Gastroesophageal sphincter (tissue), 4 donors: ENCODE results near the gene IHH. TPM values are rescaled to one million over a fixed set of nuclear protein-coding genes. Genes with fewer than 3 reads are reported as not detected.

Experiments
- ATAC-seq: fragments of 150-250 bp; one replicate; pipeline ENCODE4 v1.9.1; 2016; ENCODE audit warnings: mild to moderate bottlenecking, moderate library complexity
- H3K27ac ChIP-seq, 4 donors: fragments of 200-600 bp; sonication (generic) in 3 of 4; 1 replicate in 3 of 4; 2 replicates in 1 of 4; pipeline ENCODE4 v1.5.1; 2016 to 2019
- H3K27me3 ChIP-seq: fragments of 200-600 bp; sonication (generic); one replicate; pipeline ENCODE4 v1.5.1; 2019
- H3K36me3 ChIP-seq, 2 donors: fragments of 200-600 bp; sonication (generic); one replicate each; pipeline ENCODE4 v1.5.1; 2019; ENCODE audit warnings: control low read depth in 1 of 2
- H3K4me1 ChIP-seq, 3 donors: fragments of 200-600 bp; sonication (generic); 1 replicate in 2 of 3; 2 replicates in 1 of 3; pipeline ENCODE4 v1.5.1; 2016 to 2019; ENCODE audit warnings: control low read depth in 2 of 3
- H3K4me3 ChIP-seq, 2 donors: fragments of 200-600 bp; sonication (generic); one replicate each; pipeline ENCODE4 v1.5.1; 2019; ENCODE audit warnings: mild to moderate bottlenecking in 1 of 2, moderate library complexity in 1 of 2
- H3K9me3 ChIP-seq, 3 donors: fragments of 200-600 bp; sonication (generic); one replicate each; pipeline ENCODE4 v1.5.1; 2017 to 2019; ENCODE audit warnings: control low read depth in 2 of 3
- EP300 ChIP-seq: sonication (generic); formaldehyde crosslinking; IDR thresholded peaks from one replicate; pipeline ENCODE4 v1.6.1; 2017; ENCODE audit warnings: antibody characterized with exemption, mild to moderate bottlenecking
- POLR2A ChIP-seq, 2 donors: fragments of 450-650 bp; IDR thresholded peaks; one replicate each; pipeline ENCODE4 v1.6.1; 2017; ENCODE audit warnings: antibody characterized with exemption in 2 of 2, mild to moderate bottlenecking in 2 of 2, moderate library complexity in 1 of 2
- POLR2AphosphoS5 ChIP-seq: sonication (generic); formaldehyde crosslinking; IDR thresholded peaks from one replicate; pipeline ENCODE4 v1.6.1; 2017; ENCODE audit warnings: antibody characterized with exemption
- WGBS, 2 donors: methylation state at CpG; one replicate each; pipeline ENCODE4 v1.1.5; 2018; ENCODE audit warnings: low coverage in 1 of 2; 5-methylcytosine and 5-hydroxymethylcytosine counted together
- total RNA-seq, 4 donors: library from RNA; depleted of rRNA; stranded (reverse); fragments of >200 nt; gene quantifications; one replicate each; pipeline ENCODE4 v1.1.0, GENCODE V29; 2016
- TF ChIP-seq, protein P1 (sequence below), 4 experiments: fragments of 200-600 bp in 2 of 4; fragments of 450-650 bp in 2 of 4; sonication (generic) in 1 of 4; IDR thresholded peaks; one replicate each; pipeline ENCODE4 v1.5.1; 2017 to 2019; ENCODE audit warnings: antibody characterized with exemption in 4 of 4, mild to moderate bottlenecking in 2 of 4, moderate library complexity in 2 of 4

IHH gene
- total RNA-seq, 4 donors from 2014 or later, result 0.23 TPM; not detected in 3

DNA sequence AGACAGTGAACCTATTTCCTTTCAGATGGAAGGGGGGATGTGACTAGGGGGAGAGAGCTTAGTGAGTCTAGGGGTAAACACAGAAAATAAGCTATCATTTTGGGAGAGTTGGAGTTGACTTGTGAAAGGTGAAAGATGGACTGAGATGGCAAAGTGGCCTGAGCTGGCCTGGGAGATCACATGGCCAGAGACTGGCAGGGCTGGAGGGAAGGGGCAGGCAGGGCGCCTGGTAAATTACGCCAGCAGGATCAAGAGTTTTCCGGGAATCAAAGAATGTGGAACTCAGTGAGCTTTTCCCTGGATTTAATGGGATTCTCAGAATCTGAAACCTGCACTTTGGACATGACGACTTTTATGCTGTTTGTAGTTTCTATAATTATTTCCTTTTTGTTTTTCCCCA, 18.6 kb downstream of the IHH start:
- ATAC-seq, result no peak
- Histone ChIP-seq H3K9me3 (no peaks in the 10 kb centered on the region), H3K4me3 (no peak overlapping the region), H3K27me3 (peaks cover 97% of the 10 kb centered on the region), H3K36me3 (no peaks in the 10 kb centered on the region), H3K27ac (no peak overlapping the region), H3K4me1 (no peaks in the 10 kb centered on the region)
- WGBS, 2 donors, result 75 to 82% methylated on average over 4 of the region's 4 CpGs
- TF ChIP-seq POLR2A (IDR thresholded peaks at IDR 0.05) (no peak), POLR2AphosphoS5 (no peak)

DNA sequence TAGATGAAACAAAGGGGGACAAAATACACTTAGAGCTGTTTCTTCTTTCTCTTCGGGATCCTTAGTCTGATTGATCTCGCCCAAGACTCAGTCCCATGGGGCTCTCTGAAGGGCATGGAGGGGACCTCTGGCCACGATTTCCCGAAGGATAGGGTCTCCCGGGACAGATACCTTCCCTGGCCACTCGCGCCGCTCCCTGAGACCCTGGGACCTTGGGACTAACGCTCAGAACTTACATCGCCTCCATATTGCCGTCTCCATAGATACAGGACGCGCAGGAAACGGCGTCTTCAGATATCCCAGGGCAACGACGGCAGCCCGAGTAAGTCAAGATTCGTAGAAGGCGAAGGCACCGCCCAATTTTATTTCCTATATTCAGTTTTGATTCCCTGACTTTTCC, 19.5 kb downstream of the IHH start, which contains the start of gene CFAP65:
Gene CFAP65, minus strand, starts transcription at position 265 of the 400 bp plus-strand sequence. CDS start 2,468 bp downstream, outside the sequence.
- 2 to 3% methylated on average over 14 to 21 of the region's 21 CpGs for WGBS, 2 donors
- ATAC-seq, result no peak
- no peaks in the 10 kb centered on the region for H3K4me1 ChIP-seq
- no peak for TF ChIP-seq EP300
- TF ChIP-seq, protein P1, sequence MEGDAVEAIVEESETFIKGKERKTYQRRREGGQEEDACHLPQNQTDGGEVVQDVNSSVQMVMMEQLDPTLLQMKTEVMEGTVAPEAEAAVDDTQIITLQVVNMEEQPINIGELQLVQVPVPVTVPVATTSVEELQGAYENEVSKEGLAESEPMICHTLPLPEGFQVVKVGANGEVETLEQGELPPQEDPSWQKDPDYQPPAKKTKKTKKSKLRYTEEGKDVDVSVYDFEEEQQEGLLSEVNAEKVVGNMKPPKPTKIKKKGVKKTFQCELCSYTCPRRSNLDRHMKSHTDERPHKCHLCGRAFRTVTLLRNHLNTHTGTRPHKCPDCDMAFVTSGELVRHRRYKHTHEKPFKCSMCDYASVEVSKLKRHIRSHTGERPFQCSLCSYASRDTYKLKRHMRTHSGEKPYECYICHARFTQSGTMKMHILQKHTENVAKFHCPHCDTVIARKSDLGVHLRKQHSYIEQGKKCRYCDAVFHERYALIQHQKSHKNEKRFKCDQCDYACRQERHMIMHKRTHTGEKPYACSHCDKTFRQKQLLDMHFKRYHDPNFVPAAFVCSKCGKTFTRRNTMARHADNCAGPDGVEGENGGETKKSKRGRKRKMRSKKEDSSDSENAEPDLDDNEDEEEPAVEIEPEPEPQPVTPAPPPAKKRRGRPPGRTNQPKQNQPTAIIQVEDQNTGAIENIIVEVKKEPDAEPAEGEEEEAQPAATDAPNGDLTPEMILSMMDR (IDR thresholded peaks at IDR 0.05), result no peak
- no peak for TF ChIP-seq POLR2AphosphoS5
- TF ChIP-seq POLR2A (IDR thresholded peaks at IDR 0.05), result no peak
- H3K4me3 ChIP-seq, result peak within 1 kb of the TSS in 1 of 2 donors; percentile 15
- H3K27me3 ChIP-seq, result peaks cover 96% of the 10 kb centered on the region
- no peaks in the 10 kb centered on the region for H3K36me3 ChIP-seq
- no peak within 1 kb of the TSS for H3K27ac ChIP-seq
- H3K9me3 ChIP-seq, result no peaks in the 10 kb centered on the region

DNA sequence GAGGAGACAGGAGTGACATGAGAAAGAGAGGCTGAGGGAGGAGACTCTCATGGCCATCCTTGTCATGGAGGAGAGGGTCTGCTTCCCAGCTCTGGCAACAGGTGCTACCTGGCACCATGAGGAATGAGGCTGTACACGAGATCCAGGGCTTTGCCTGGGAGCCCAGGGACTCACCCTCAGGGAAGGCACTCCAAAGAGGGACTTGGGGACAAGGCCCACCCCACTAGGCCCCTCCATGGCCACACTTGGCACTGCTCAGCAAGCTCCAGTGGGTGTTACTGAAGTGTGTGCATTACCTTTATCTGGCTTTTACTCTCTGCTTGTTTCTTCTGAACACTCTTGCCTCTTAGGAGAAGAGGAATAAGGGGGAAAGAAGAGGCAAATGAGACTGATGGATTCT, 22.1 kb downstream of the IHH start:
- no peak overlapping the region for H3K4me3 ChIP-seq
- no peaks in the 10 kb centered on the region for H3K36me3 ChIP-seq
- peaks cover 79% of the 10 kb centered on the region for H3K27me3 ChIP-seq
- H3K9me3 ChIP-seq, result no peaks in the 10 kb centered on the region
- no peaks in the 10 kb centered on the region for H3K4me1 ChIP-seq
- H3K27ac ChIP-seq, result no peak overlapping the region
- no peak for ATAC-seq
- WGBS, 2 donors, result 0% methylated on average over 1 of the region's 1 CpG; no CpG with 5 or more reads in 1 of the 2 donors
- TF ChIP-seq POLR2AphosphoS5, result no peak
- TF ChIP-seq POLR2A (IDR thresholded peaks at IDR 0.05), result no peak
- no peak for TF ChIP-seq EP300
- TF ChIP-seq, protein P1 (IDR thresholded peaks at IDR 0.05), result no peak

DNA sequence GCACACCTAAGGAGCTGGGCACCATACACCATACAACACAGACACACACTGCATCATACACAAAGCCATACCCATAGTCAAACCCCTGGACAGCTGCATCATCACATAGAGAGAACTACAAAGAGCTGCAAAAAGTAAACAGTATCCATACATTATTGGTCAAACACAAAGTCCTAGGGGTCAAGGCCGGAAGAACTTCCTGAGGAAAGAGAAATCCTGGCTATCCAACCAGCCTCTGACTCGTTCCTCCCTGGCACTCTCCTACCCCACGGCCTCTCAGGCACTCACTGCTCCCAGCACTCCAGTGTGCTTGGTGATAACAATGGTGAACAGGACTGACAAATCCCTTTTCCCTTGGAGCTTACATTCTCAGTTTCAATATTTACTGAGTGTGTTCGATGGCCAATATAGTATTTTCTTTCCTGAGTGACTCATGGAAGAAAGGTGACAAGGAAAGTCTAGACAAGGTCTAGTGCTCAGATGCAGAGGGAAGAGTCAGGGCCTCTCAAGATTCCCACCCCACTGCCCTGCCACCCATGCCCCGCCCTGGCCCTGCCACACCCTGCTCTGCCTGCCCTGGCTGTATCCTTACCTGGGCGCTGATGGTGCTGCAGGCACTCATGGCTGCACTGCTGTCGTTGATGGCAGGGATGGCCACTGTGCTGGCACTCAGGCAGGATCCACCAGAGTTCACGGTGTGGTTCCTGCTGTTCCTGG, 22.8 kb downstream of the IHH start:
- Histone ChIP-seq H3K27me3 (peaks cover 79% of the 10 kb centered on the region), H3K9me3 (no peaks in the 10 kb centered on the region), H3K4me1 (no peaks in the 10 kb centered on the region), H3K27ac (no peak overlapping the region), H3K4me3 (no peak overlapping the region), H3K36me3 (no peaks in the 10 kb centered on the region)
- WGBS, 2 donors, result 43 to 56% methylated on average over 3 to 6 of the region's 8 CpGs
- TF ChIP-seq EP300 (no peak), POLR2A (IDR thresholded peaks at IDR 0.05) (no peak), POLR2AphosphoS5 (no peak)
- TF ChIP-seq, protein P1 (IDR thresholded peaks at IDR 0.05), result no peak
- no peak for ATAC-seq

DNA sequence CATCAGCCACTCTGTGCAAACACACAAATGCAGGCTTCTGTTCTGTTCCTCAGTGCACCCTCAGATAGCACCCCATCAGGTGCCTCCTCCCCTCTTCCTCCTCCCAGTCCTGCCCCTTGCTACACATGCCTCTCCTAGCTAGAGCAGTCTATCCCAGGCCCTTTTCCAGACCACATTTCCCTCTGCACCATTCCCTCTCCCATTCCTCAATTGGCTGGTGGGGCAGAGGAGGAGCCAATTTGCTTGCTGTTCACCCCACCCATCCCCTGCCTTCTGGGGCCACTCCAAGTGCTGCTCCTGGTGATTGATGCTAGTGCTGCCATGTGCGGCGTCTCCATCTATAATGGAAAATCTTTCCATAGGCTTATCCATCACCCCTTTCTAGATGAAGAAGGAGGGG, 24.8 kb downstream of the IHH start:
- peaks cover 79% of the 10 kb centered on the region for H3K27me3 ChIP-seq
- H3K4me1 ChIP-seq, result no peaks in the 10 kb centered on the region
- H3K27ac ChIP-seq, result no peak overlapping the region
- ATAC-seq, result no peak
- no peaks in the 10 kb centered on the region for H3K36me3 ChIP-seq
- H3K4me3 ChIP-seq, result no peak overlapping the region
- TF ChIP-seq POLR2AphosphoS5, result no peak
- TF ChIP-seq, protein P1 (IDR thresholded peaks at IDR 0.05), result no peak
- H3K9me3 ChIP-seq, result no peaks in the 10 kb centered on the region
- 53 to 60% methylated on average over 2 of the region's 2 CpGs for WGBS, 2 donors
